HG03565 (cell line): Measurements from ENCODE around the gene ADGRL1.
"Not testable (repeated sequence)": the region's sequence is repeated elsewhere in the genome, so short reads cannot be mapped to it uniquely, and the experiment has no call there.

ENCODE experiments used
- ATAC-seq: cut with Tn5 transposase; IDR thresholded peaks from one replicate; pipeline ENCODE4 v1.9.1; 2021; ENCODE audit warnings: mild to moderate bottlenecking, moderate library complexity; ENCODE audit not compliant: unreplicated experiment

Gene ADGRL1

DNA sequence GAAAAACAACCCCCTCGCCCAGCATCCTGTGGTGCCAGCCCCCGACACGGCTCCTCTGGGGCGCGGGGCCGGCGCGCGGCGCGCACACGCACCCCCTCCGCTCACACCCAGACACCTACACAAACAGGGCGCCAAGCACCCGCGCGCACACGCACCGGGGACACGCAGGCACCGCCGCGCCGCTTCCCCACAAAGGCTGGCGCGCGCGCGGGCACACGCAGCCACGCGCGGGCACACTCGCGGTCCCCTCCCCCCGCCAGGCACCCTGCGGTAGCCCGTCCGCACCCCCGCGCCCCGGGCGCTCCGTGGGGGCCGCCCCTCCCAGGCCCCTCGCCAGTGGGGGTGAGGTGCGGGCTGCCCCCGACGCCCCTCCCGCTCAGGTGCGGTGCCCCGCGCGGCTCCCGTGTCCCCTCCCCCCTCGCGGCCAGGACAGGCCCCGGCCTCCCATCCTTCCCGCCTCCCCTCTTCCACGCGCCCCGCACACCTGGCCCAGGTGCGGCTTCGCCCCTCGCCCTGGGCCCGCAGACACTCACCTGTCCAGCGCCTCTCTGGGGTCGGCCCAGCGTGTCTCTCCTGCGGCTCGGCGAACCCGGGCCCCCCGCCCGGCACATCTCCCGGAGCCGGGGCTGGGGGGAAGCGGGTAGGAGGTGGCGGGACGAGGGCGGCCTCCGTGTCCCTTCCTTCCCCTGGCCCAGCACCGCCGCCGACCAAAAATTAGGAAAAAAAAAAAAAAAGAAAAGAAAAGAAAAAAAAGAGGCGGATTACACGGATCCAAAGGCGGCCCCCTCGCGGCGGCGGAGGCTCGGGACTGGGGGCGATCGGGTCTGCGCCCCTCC, at the start of gene ADGRL1:
Gene ADGRL1 (minus strand): TSS at position 718 of the 836 bp plus-strand sequence. CDS start 22,567 bp downstream, outside the sequence.
- ATAC-seq, result not testable (repeated sequence)

DNA sequence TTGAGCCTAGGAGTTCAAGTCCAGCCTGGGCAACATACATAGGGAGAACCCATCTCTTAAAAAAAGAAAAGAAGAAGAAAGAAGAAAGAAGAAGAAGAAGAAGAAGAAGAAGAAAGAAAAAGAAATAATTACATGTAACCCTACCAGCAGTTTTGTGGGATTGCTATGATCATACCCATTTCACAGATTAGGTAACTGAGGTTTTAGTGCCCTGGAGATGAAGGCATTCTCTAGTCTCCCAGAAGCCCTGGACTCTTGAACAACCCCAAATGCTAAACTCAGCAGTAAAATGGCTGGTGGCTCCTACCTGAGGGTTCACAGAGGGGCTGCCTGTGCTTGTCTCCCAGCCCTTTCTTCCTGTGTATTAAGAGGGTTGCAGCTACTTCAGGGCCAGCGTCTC, 49.3 kb upstream of the ADGRL1 start:
- not testable (repeated sequence) for ATAC-seq

DNA sequence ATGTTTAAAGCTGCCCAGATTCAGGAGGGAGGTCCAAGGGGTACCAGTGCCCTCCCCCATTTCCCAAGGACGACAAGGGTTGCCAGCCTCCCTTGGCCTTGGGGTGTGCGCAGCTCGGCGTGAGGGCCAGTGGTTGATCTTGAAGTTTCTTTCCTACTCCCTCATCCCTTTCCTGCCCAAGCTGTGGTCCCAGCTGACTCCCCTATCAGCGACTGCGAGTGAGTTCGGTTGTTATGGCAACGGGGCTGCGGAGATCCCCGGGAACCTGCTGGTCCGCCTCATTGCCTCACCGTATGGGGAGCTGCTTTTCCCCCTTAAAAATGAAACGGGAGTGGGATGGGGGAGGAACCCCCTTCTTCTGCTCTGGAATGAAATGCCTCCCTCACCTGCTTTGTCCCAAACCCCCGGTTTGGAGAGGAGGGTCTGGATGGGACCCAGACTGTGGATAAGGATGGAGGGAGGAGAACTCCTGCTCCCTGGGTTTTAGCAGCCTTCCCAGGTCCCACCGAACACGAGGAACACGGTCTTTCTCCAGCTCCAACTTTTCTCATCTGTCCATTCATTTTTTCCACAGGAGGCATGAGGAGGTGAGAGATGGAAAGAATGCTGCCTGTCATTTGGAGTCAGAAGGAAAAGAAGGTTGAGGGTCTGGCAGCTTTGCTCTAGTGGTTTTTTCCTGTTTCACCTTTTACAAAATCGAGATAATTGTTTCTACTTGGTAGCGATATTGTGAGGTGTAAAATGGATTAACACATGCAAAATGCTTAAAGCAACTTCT, 48.0 kb upstream of the ADGRL1 start:
- not testable (repeated sequence) for ATAC-seq

DNA sequence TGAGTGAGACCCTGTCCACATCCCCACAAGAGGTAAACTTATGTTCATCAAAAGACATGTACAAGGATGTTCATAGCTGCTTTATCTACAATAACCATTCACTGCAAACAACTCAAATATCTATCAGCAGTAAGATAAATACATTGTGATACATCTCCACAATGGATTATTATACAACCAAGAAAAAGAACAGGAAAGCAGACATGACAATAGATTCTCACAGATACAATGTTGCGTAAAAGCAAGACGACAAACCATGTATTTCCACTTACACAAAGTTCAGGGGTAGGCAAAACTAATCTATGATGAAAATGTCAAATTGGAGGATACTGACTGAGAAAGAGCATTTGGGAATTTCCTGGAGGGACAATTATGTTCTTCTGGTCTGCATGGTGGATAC, 46.2 kb upstream of the ADGRL1 start:
- not testable (repeated sequence) for ATAC-seq

DNA sequence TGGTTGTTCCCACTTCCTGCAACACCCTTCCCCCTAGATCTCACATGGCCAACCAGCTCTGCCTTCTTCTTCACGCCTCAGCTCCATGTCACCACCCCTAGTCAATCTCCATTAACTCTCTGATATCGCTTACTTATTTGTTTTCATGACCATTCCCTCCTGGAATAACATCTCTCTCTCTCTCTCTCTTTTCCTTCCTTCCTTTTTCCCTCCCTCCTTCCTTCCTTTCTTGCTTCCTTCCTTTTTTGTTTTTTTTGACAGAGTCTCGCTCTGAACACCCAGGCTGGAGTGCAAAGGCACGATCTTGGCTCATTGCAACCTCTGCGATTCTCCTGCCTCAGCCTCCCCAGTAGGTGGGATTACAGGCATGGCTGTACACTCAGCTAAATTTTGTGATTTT, 44.9 kb upstream of the ADGRL1 start:
- ATAC-seq, result no peak

DNA sequence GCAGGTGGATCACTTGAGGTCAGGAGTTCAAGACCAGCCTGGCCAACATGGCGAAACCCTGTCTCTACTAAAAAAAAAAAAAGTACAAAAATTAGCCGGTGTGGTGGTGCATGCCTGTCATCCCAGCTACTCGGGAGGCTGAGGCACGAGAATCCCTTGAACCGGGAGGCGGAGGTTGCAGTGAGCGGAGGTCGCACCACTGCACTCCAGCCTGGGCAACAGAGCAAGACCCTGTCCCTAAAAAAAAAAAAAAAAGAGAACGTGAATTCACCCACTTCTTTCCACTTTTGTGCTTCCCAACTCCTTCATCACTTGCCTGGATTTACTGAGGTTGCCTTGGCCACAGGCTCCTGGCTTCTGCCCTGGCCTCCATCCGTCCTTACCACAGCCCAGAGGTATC, 44.3 kb upstream of the ADGRL1 start:
- not testable (repeated sequence) for ATAC-seq

DNA sequence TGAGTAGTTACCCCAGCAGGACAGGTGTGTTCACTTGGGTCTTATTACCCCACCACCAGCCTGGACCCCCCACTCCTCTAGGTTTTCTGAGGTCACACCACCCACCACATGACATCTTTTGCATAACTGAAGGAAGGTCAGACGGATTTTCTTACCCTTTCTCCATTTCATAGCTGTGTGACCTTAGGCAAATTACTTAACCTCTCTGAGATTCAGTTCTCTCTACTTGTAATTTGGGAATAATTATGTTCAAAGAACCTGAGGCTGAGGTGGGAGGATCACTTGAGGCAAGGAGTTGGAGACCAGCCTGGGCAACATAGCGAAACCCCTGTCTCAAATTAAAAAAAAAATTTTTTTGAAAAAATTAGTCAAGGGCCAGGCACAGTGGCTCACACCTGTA, 43.9 kb upstream of the ADGRL1 start:
- not testable (repeated sequence) for ATAC-seq

DNA sequence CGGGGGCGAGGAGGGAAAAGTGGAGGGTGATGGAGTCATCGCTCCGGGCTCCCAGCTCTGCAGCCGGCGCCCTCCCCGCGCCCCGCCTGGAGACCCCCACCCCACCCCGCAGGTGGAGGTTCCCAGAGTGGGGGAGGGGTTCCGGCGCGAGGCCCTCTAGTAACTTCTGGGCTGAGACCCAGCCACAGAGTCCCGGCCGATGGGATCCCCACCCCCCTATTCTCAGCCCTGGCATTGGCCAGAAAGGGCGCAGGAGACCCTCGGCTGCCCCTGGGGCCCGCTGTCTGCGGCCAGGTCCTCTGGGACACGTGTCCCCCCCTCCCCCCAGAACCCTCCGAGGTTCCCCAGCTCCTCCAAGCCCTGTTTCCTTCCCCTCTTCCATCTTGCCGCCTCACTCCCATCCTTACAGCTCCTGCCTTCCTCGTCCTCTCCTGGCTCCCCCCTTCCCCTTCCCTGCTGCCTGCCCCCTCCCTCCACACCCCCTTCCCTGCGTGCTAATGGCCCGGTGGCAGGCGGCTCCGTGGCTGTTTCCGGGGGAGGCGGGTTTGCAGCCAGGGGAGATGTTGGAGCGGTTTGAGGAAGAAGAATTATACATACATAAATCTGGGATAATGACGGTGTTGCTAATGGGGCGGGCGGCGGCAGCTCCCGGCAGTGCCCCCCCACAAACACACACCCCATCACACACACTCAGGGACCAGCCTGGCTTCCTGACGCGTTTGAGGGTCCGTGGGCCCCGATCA, 43.2 kb upstream of the ADGRL1 start:
- not testable (repeated sequence) for ATAC-seq

DNA sequence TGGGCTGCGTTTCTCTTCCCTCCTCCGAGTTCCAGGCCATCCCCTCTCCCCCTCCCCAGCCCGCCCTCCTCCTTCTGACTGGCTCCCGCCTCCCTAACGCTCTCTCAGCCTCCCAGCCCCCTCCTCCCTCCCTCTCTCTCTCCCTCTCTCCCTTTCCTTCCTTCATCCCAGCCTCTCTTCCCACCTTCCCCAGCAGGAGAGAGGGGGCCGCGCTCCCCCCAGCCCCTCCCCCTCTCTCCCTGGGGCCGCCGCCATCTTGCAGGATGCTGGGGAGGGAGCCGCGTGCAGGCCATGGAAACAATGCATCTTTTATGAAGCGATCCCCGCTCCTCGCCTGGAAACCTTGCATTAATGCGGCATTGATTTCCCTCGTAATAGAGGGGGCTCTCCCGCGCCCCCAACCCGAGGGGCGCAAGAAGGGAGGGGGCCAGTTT, 42.6 kb upstream of the ADGRL1 start:
- ATAC-seq, result no peak

DNA sequence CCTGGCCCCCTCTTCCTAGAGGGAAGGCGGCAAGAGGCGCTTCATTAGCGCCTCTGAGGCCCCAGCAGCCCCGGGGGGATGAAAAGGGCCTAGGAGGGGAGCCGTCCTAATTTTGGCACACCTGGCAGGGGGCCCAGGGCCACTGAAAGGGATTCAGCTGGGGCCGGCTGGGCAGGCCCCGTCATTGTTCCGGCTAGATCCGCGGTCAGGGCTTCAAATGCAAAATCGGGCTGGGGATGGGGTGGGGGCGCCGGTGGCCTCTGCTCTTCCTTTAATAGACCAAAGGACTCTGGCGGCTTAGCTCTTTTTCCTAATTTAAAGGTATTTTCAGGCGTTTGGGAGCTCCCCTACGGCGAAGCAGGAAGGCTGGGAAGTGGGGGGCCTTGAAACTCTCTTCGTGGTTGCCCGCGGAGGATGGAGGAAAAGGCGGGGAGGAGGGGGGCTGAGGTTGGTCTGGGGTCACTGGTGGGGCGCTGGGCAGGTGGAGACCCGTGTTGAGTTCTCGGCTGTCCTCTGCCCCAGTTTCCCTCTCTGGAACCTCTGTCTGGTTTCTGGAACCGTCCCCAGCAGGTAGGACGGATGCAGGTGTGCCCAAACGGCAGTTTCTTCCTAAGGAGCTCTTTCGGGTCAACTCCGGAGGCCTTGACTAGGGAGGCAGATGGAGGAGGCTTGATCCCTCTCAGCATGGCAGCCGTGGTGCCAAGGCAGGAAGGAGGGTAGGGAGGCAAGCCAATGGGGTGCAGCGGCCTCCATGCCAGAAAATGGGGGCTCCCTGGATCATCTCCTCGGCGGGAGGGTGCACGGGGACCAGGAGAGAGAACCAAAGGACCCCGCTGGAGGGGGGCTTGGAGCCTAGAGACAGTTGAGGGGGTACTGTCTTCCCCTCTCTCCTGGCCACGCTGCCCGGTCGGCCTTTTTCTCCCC, 41.8 kb upstream of the ADGRL1 start:
- not testable (repeated sequence) for ATAC-seq

DNA sequence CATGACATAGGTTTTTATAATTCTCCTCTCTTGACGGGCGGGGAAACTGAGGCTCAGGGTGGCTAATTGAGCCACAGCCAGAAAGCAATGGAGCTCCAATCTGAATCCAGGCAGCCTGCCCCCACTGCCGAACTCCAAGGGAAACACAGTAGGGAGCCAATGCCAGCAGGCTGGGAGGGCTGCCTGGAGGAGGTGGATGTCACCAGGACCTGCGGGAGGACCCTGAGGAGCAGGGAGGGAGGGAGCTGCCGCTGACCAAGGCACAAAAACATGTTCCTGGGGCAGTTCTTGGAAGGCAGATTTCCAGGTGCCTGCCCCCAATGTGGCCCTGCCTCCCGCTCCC, 41.2 kb upstream of the ADGRL1 start:
- ATAC-seq, result not testable (repeated sequence)

DNA sequence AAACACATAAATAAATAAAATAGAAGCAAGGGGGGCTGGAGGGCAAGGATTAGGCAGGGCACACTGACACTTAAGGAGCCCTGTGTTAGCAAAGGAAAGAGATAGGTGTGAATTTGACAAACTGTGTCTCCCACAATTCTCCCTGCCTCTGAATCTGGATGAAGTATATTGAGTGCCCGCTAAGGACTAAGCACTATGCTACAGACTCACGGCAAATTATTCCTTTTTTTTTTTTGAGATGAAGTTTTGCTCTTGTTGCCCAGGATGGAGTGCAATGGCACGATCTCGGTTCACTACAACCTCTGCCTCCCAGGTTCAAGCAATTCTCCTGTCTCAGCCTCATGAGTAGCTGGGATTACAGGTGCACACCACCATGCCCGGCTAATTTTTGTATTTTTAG, 38.4 kb upstream of the ADGRL1 start:
- ATAC-seq, result not testable (repeated sequence)

DNA sequence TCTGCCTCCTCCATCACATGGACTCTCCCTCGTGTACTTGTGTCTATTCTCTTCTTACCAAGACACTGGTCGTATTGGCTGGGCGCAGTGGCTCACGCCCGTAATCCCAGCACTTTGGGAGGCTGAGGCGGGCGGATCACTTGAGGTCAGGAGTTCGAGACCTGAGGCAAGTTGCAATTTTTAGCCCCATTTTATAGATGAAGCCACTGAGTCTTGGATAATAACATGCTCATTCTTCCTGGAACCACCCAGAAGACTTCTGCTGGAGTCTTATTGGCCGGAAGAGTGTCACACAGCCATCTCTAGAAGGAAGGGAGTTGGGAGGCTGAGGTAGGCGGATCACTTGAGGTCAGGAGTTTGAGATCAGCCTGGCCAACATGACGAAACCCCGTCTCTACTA, 37.7 kb upstream of the ADGRL1 start:
- not testable (repeated sequence) for ATAC-seq

DNA sequence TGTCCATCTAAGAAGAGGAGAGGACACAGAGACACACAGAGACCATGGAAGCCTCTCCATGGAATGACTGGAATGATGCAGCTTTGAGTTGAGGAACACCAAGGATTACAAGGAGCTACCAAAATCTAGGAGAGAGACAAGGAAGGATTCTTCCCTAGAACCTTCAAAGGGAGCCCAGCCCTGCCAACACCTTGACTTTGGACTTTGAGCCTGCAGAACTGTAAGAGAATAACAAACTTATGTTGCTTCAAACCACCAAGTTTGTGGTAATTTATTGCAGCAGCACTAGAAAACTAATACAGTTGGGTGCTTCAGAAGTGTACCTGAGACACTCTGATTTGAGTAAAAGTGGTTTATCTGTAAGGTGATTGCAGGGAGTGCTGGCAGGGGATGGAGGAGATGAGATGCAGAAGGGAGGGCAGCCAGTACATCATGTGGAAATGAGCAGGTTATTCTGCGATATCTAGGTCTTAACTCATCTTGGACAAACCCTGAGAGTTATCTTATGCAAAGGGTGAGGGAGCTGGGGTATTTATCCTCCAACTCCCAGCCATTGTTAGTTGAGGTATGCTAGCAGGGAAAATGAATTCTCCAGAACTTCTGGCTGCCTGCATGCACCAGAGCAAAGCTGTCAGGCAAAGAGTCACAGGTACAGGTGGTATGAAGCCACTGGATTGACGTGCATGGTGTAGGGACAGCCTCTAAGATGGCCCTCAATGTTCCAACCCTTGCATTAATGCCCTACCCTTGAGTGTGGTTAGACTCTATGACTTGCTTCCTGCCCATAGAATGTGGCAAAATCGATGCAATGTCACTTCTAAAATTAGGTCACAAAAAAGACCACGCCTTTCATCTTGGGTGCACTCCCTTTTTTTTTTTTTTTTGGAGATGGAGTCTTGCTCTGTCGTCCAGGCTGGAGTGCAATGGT, 31.3 kb upstream of the ADGRL1 start:
- no peak for ATAC-seq

DNA sequence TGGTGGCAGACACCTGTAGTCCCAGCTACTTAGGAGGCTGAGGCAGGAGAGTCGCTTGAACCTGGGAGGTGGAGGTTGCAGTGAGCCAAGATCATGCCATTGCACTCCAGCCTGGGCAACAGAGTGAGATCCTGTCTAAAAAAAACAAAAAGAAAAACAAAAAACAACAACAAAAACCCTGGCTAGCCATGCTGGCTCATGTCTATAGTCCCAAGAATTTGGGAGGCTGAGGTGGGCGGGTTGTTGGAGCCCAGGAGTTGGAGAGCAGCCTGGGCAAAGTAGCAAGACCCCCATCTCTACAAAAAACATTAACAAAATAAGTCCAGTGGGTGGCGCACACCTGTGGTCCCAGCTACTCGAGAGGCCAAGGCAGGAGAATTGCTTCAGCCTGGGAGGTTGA, 27.0 kb upstream of the ADGRL1 start:
- not testable (repeated sequence) for ATAC-seq

DNA sequence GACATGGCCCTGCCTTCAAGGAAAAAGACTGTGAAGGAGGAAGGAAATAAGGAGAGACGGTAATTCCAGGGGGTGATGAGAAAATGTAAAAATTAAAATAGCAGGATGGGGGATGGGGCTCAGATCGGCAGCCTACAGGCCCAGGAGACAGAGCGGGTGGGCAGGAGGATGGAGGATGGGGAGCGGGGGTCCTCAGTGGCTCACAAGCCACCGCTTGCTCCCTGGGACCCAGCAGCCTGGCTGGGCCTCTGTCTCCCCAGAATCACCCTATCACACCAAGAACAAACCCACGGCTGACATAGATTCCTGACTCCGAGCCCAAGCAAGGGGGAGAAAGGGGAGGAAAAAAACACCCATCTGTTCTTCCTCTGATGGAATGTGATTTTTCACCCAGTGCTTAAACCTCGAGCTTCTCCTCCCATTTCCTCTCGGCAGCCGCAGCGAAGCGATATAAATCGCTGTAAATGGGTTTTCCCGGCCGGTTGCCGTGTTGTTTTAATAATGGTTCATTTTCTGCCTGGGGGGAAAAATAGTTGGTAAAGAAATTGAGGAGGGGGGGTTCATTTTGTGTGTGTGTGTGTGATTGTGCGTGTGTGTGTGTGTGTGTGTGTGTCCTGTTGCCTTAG, 22.6 kb upstream of the ADGRL1 start:
- not testable (repeated sequence) for ATAC-seq

DNA sequence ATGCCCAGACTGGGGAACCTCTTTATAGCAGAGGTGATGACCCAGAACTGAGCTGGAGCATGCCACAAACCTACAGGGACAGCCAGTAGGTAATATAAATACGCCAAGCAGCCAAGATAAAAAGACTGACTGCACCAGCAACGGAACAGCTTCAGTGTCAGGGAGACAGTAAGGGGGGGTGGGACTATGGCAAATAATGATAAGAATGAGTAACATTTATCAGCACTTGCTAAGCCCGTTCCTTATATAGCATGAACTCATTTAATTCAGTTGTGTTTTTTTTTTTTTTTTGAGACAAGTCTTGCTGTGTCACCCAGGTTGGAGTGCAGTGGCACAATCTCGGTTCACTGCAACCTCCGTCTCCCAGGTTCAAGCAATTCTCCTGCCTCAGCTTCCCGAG, 20.5 kb upstream of the ADGRL1 start:
- not testable (repeated sequence) for ATAC-seq

DNA sequence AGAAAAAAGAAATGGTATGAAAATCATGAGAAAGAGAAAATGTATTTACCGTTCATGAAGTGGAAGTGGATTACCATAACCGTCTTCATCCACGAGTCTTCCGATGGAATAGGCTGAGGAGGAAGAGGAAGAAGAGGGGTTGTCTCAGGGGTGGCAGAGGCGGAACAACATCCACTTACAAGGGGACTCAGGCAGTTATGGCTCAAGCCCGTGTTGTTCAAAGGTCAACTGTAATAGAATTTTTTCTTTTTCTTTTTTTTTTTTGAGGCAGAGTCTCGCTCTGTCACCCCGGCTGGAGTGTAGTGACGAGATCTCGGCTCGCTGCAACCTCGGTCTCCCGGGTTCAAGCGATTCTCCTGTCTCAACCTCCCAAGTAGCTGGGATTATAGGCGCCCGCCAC, 16.9 kb upstream of the ADGRL1 start:
- no peak for ATAC-seq

DNA sequence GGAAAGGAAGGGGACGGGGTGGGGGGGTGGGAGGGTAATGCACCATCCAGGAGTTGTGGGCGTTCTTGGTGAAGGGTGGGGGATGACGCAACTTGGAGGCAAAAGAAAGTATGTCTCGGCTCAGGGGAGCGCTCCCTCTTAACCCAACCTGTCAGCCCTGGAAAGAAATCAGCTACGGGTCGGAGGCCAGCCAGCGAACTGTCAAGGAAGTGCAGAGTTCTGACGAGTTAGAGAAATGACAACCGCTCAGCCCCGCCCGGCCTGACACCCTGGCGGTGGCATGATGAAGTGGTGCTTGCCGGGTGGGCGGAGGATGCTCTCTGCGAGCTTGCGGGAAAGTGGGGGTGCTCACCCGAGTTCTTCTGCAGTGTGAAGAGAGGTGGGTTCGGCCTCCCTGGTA, 15.4 kb upstream of the ADGRL1 start:
- ATAC-seq, result not testable (repeated sequence)
